HepG2 (cell line): Measurements from ENCODE around the gene LARP4. TPM values are rescaled to one million over a fixed set of nuclear protein-coding genes. Genes with fewer than 3 reads are reported as not detected.
A peak's percentile ranks its signal among the peaks of the same experiment; 100 is the strongest.

ENCODE experiments used
- ATAC-seq: fragments of 200-7000 bp; cut with Tn5 transposase; 3 replicates; pipeline ENCODE4 v1.9.1; 2020; ENCODE audit warnings: mild to moderate bottlenecking, moderate library complexity
- BruUV-seq: library from RNA; stranded (reverse); fragments of 400-500 nt; replicated peaks from 2 replicates; lab custom pipeline; 2021; lab: Mats Ljungman, UMichigan
- CTCF ChIA-PET: fragments of 300-600 bp; formaldehyde crosslinking; extraction: SDS; loops from one replicate; lab custom pipeline; 2021; ENCODE audit warnings: low total read pairs, inconsistent platforms, low intra/inter-chr PET ratio; lab: Yijun Ruan, JAX
- POLR2A ChIA-PET: fragments of 350-600 bp; sonication (Branson Sonifier 250); formaldehyde crosslinking; loops from one replicate; lab custom pipeline; 2020; ENCODE audit warnings: antibody characterized with exemption, inconsistent platforms; lab: Yijun Ruan, JAX
- DNase-seq: peaks from one replicate; pipeline ENCODE4 v3.0.0-alpha.2; 2015; ENCODE audit warnings: low spot score
- FAIRE-seq: peaks from 3 replicates; lab custom pipeline; 2011; peaks lifted over from hg19 to GRCh38; lab: Jason Lieb, UNC
- H2AFZ ChIP-seq: one replicate; pipeline ENCODE4 v1.6.1; 2011; ENCODE audit warnings: low read length, inconsistent platforms
- H3K27ac ChIP-seq: fragments of 300-600 bp; 3 replicates; pipeline ENCODE4 v1.8.0; 2011; ENCODE audit warnings: mixed run types, mild to moderate bottlenecking, mixed read lengths, low read length, inconsistent platforms; ENCODE audit not compliant: insufficient read depth; ENCODE audit errors: extremely low read length
- H3K27me3 ChIP-seq, 2 experiments: fragments of 200-600 bp in 1 of 2; 2 replicates in 1 of 2; 3 replicates in 1 of 2; pipeline versions ENCODE4 v1.6.0 to v1.8.0; 2011; ENCODE audit warnings: low read length in 2 of 2, mild to moderate bottlenecking in 2 of 2, moderate library complexity in 2 of 2, inconsistent platforms in 1 of 2; ENCODE audit not compliant: insufficient read depth in 2 of 2, control insufficient read depth in 1 of 2
- H3K36me3 ChIP-seq, 2 experiments: fragments of 200-600 bp in 1 of 2; replicated peaks in 1 of 2; 2 replicates in 1 of 2; 3 replicates in 1 of 2; pipeline versions ENCODE4 v1.5.1 to v1.8.0; 2011; ENCODE audit warnings: low read length in 2 of 2, inconsistent platforms in 1 of 2; ENCODE audit not compliant: insufficient read depth in 2 of 2, control insufficient read depth in 1 of 2
- H3K4me1 ChIP-seq: 2 replicates; pipeline ENCODE4 v1.5.1; 2012; ENCODE audit warnings: low read length, inconsistent platforms; ENCODE audit not compliant: insufficient read depth
- H3K4me2 ChIP-seq: 2 replicates; pipeline ENCODE4 v1.6.0; 2011; ENCODE audit warnings: low read depth, low read length, inconsistent platforms
- H3K4me3 ChIP-seq, 3 experiments: fragments of 200-600 bp in 1 of 3; sonication (generic), shearing (Covaris generic) in 1 of 3; replicated peaks in 1 of 3; 2 replicates each; pipeline ENCODE4 v1.5.1; 2011 to 2016; ENCODE audit warnings: low read length in 3 of 3, inconsistent platforms in 2 of 3, low read depth in 2 of 3, mild to moderate bottlenecking in 2 of 3, control low read depth in 1 of 3, mixed read lengths in 1 of 3; ENCODE audit not compliant: insufficient read depth in 1 of 3
- H3K79me2 ChIP-seq: one replicate; pipeline ENCODE4 v1.6.1; 2011; ENCODE audit warnings: low read length, inconsistent platforms; ENCODE audit not compliant: insufficient read depth
- H3K9ac ChIP-seq: 2 replicates; pipeline ENCODE4 v1.6.0; 2011; ENCODE audit warnings: mild to moderate bottlenecking, low read depth, low read length, inconsistent platforms; ENCODE audit not compliant: insufficient read depth
- H3K9me3 ChIP-seq: 2 replicates; pipeline ENCODE4 v1.5.1; 2012; ENCODE audit warnings: mild to moderate bottlenecking, low read length
- H4K20me1 ChIP-seq: 2 replicates; pipeline ENCODE4 v1.6.0; 2011; ENCODE audit warnings: inconsistent platforms, mild to moderate bottlenecking, low read length, moderate library complexity; ENCODE audit not compliant: insufficient read depth
- HNF1B ChIP-seq: sonication (generic); formaldehyde crosslinking; IDR thresholded peaks from 2 replicates; pipeline ENCODE4 v1.5.1; 2020; ENCODE audit warnings: mild to moderate bottlenecking, moderate library complexity, missing genetic modification reagents
- PRPF4 ChIP-seq: fragments of 200-400 bp; formaldehyde crosslinking; IDR thresholded peaks from 2 replicates; pipeline ENCODE4 v1.6.1; 2016; ENCODE audit warnings: low read length, low read depth; ENCODE audit not compliant: poor library complexity, severe bottlenecking
- RBFOX2 ChIP-seq: fragments of 200-400 bp; formaldehyde crosslinking; IDR thresholded peaks from 2 replicates; pipeline ENCODE4 v1.6.1; 2017; ENCODE audit warnings: low read depth, mild to moderate bottlenecking, low read length
- RBM22 ChIP-seq: fragments of 200-400 bp; formaldehyde crosslinking; optimal IDR thresholded peaks from 2 replicates; pipeline ENCODE3; 2017; ENCODE audit warnings: mild to moderate bottlenecking, low read length, moderate library complexity
- ZBTB38 ChIP-seq: sonication (generic); formaldehyde crosslinking; IDR thresholded peaks from 2 replicates; pipeline ENCODE4 v1.5.1; 2020; ENCODE audit warnings: mild to moderate bottlenecking, missing genetic modification reagents
- WGBS: methylation state at CpG from one replicate; pipeline ENCODE4 v1.1.6; 2017; ENCODE audit warnings: low lambda C conversion rate; 5-methylcytosine and 5-hydroxymethylcytosine counted together
- in situ Hi-C: cut with HindIII; loops from 2 replicates; pipeline ENCODE4 v1.10.0; 2017; ENCODE audit warnings: low pct_unique_long_range_greater_than_20kb; ENCODE audit not compliant: extremely low pct_ligation_motif_present
- intact Hi-C: fragments of 100-400 bp; cut with micrococcal nuclease; formaldehyde crosslinking; loops from one replicate; pipeline ENCODE4 v1.10.0; 2022; ENCODE audit not compliant: unreplicated experiment
- polyA plus RNA-seq, 8 experiments: library from polyadenylated mRNA; depleted of rRNA in 3 of 8; stranded (reverse) in 7 of 8; unstranded in 1 of 8; fragments of >200 nt; fragmentation: Illumina TruSeq in 4 of 8; extraction: Trizol in 4 of 8; gene quantifications; 2 replicates each; pipeline versions ENCODE4 v1.2.1 to v1.2.3, GENCODE V29; 2011 to 2016; ENCODE audit warnings: low read depth in 4 of 8, missing spikeins in 1 of 8, mixed read lengths in 1 of 8; ENCODE audit not compliant: insufficient read depth in 1 of 8
- total RNA-seq, 5 experiments: library from RNA; depleted of rRNA; stranded (reverse); fragments of >200 nt; fragmentation: Illumina TruSeq; extraction: Trizol; gene quantifications; 2 replicates each; pipeline ENCODE4 v1.2.3, GENCODE V29; 2016; ENCODE audit warnings: low read depth in 1 of 5
- TF ChIP-seq, protein P1 (sequence below): sonication (generic); formaldehyde crosslinking; IDR thresholded peaks from 2 replicates; pipeline ENCODE4 v1.5.0; 2020; ENCODE audit warnings: mild to moderate bottlenecking, missing genetic modification reagents

The LARP4 gene
- total and polyA plus RNA-seq, 2 of the 13 experiments (the other 11 are each of a cell fraction or from before 2014, with no cell fraction given), result 16.4 to 42.7 TPM

- no peak for TF ChIP-seq HNF1B
- 0 out of 2 replicates have a peak, but pooled peaks have one; percentile 28 for TF ChIP-seq RBFOX2
Measured at GRCh38 chr12:50506753-50507473, 106.2 kb downstream of the LARP4 start (continued).

DNA sequence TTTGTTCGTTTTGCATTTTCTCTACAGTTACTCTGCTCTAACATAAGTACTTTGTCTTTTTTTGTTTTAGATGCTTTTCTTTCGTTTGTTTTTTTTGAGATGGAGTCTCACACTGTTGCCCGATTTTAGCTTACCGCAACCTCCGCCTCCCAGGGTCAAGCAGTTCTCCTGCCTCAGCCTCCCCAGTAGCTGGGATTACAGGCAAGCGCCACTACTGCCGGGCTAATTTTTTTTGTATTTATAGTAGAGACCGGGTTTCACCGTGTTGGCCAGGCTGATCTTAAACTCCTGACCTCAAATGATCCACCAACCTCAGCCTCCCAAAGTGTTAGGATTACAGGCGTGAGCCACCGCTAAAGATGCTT, 106.8 kb downstream of the LARP4 start:
- peaks cover 75% of the 10 kb centered on the region for H3K79me2 ChIP-seq
- DNase-seq, result no peak
- TF ChIP-seq, protein P1, sequence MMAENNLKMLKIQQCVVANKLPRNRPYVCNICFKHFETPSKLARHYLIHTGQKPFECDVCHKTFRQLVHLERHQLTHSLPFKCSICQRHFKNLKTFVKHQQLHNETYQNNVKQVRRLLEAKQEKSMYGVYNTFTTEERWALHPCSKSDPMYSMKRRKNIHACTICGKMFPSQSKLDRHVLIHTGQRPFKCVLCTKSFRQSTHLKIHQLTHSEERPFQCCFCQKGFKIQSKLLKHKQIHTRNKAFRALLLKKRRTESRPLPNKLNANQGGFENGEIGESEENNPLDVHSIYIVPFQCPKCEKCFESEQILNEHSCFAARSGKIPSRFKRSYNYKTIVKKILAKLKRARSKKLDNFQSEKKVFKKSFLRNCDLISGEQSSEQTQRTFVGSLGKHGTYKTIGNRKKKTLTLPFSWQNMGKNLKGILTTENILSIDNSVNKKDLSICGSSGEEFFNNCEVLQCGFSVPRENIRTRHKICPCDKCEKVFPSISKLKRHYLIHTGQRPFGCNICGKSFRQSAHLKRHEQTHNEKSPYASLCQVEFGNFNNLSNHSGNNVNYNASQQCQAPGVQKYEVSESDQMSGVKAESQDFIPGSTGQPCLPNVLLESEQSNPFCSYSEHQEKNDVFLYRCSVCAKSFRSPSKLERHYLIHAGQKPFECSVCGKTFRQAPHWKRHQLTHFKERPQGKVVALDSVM, result 0 out of 2 replicates have a peak, but pooled peaks have one; percentile 14
- TF ChIP-seq ZBTB38 (CRISPR knock-in tag), result 0 out of 2 replicates have a peak, but pooled peaks have one; percentile 23
- no peak for TF ChIP-seq RBM22
- peak; percentile 35 for TF ChIP-seq PRPF4
- TF ChIP-seq, all 625 proteins: peak for 3
- FAIRE-seq (no peak), ATAC-seq (no peak)
- 44% methylated on average over 11 of the region's 11 CpGs for WGBS
- Histone ChIP-seq H3K9me3 (no peaks in the 10 kb centered on the region), H3K4me2 (peak overlapping the region; percentile 88), H3K36me3 (no peaks in the 10 kb centered on the region), H3K27me3 (no peaks in the 10 kb centered on the region; a peak in 1 of 5 replicates), H4K20me1 (no peaks in the 10 kb centered on the region; the same call in 1 of the 2 replicates), H3K27ac (peak overlapping the region; percentile 93), H3K4me1 (peaks cover 57% of the 10 kb centered on the region), H3K4me3 (peak overlapping the region; percentile 89 to 98 (median 90)), H3K9ac (peak overlapping the region; percentile 97), H2AFZ (no peak overlapping the region)
- intact Hi-C loops (loop anchor here (5.0 to 10.0 kb wide), 3 partner anchors 40 to 227 kb away; no protein-coding TSS in a partner anchor), in situ Hi-C loops (loop anchor here (5.0 kb wide), 1 partner anchor 130 kb away; no protein-coding TSS in a partner anchor)
- BruUV-seq, result no TSS peak
- ChIA-PET CTCF (no interaction called here), POLR2A (interaction anchor here (0.9 to 3.3 kb wide), 2 partner anchors 16 to 25 kb away, joined by 5 to 17 read pairs; no protein-coding TSS in a partner anchor)
